ENCODE results near the gene SEMA4C.
A peak's percentile ranks its signal among the peaks of the same experiment; 100 is the strongest.

The SEMA4C gene

DNA sequence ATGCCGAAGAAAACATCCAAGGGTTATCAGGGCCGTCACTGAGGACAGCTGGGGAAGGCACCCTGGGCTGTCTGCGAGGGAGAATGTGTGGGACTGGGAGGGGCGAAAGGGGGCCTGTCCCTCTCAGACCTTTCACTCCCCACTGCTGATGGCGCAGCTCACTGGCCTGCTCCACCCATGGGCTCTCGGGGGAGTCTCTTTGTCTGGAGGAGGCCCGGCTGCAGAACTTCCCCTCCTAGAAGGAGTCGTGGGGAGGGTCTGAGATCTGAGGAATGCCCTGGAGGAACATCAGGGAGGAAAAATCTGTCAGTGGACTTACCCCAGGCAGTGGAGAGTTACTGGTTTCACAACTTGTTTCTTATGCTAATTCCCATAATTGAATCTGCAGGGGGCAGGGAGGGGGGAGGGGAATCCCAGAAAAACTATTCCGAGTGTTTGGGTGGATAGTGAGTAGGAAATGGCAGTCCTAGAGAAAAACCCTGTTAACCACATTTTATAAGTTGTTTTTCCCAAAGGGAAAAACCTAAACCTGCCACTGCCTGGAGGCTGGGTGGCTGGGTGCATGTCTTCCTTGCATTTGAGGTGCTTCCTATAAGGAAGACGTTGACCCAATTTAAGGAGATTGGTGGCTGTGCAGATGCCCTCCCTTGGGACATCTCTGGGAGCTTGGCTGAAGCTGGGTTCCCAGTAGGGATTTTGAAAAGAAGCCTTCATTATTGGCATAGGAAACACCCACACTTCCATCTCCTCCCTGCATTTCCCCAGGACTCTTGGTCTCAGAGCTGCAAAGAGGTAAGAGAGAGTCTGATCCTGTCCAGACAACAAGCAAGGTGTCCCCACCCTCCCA, 11.7 kb upstream of the SEMA4C start:
- DNase-seq: no peak

GRCh38 chr2:96880891-96881273, 11.0 kb upstream of the SEMA4C start:
- no peak for DNase-seq

DNA sequence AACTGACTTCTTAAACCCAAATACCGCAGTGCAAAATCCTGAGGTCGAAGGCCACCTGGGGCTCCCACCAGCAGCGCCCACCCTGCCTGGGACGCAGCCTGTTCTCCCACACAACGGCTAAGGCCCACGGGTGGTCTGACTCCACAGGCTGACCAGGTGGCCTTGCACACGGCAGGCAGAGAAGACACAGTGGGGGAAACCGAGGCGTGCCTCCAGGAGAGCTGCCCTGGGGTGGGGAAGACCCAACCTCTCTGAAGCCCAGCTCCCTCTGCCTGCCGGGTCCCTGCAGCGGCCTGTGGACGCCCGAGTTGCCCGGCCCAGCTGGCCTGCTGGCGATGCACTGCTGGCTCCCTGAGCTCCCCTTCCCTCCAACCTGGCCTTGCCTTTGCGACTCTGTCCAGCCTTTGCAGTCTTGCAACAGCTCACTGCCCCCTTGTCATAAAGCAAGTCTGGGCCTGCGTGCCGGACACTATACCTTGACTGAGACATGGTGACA, 9.7 kb upstream of the SEMA4C start:
- DNase-seq: no peak

DNA sequence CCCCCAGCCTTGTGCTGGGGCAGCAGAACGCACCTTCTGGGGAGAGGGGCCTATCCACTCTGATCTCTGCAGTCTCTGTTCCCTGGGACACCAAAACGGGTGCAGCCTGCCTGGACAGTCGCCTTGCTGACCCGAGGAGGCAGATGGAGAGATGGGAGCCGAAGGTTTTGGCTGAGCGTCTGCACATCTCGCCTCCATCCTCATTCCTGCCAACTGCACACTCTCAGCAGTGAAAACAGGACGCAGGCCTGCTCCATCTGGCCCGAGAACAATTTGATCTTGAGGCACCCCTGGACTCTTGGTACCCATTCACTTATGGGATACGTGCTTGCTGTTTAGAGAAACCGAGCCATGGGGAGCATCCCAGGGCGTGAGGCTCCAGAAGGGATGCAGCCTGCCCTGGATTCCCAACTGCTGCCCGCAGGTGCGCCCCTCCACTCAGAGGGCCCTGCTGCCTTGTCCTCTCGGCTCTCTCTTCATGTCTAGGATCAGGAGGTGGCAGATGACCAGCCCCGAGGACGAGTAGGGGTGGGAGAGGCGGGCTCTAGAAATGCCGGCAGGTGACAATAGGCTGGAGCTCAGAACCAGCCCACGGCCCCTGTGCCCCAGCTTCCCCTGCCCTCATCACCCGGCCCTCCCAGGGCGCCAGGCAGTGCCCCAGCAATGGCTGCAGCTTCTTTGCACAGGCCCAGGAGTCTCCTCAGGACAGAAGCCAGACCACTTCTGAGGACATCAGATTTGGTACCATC, 9.1 kb upstream of the SEMA4C start:
- DNase-seq: no peak

DNA sequence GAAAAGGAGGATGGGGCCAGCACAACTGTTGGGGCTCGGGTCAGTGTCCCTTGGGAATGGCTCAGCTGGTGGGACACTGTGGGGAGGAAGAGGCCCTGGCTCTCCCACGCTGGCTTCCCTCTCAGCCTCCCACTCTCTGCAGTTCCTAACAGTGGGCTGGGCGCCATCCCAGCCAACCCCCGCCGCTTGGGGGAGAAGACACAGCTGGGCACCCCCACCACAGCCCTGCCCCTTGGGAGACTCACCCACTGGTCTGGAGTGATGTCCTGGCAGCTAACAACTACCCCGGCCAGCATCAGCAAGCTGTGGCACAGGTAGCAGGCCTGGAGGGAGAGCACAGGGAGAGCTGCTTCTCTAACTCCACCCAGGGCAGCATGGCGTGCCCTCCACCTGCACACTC, 8.3 kb upstream of the SEMA4C start:
- DNase-seq: no peak

DNA sequence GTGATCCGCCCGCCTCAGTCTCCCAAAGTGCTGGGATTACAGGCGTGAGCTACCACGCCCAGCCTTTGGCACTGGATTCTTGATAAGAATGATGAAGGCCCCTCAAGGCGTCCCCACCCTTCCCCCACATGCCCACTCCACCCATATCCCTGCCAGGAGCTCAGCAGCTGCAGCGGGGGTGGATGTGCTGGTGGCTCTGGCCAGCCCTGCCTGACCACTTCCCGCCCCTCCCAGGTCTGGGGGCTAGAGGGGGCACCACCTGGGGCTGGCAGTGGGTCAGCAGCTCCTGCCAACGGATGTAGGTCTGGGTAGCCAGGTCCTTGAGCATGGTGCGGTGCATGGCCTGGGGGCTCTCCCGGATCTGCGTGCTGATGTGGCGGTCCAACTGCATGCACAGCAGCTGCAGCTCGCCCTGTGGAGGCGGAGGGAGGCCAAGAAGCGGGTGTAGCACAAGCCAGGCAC, 7.8 kb upstream of the SEMA4C start:
- no peak for DNase-seq

DNA sequence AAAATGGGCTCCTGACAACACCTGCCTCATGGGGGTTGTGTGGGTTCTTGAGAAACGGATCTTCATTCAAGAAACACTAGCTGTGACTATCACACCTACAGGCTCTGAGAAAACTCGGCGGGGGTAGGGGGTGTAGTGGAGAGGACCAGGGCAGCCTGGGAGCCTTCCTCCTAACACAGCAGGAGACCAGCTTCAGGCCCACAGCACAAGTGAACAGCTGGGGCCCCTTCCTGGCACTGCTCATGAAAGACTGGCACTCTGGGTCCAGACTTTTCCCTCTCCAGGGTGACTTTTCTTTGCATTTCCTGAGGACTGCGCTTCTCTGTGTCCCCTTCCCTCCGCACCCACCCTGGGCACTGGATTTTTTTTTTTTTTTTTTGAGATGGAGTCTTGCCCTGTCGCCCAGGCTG, 7.2 kb upstream of the SEMA4C start:
- no peak for DNase-seq

- no peak for DNase-seq
Measured at GRCh38 chr2:96876269-96877041, 6.6 kb upstream of the SEMA4C start.

- no peak for DNase-seq
Measured at GRCh38 chr2:96875498-96876268, 5.8 kb upstream of the SEMA4C start.

DNA sequence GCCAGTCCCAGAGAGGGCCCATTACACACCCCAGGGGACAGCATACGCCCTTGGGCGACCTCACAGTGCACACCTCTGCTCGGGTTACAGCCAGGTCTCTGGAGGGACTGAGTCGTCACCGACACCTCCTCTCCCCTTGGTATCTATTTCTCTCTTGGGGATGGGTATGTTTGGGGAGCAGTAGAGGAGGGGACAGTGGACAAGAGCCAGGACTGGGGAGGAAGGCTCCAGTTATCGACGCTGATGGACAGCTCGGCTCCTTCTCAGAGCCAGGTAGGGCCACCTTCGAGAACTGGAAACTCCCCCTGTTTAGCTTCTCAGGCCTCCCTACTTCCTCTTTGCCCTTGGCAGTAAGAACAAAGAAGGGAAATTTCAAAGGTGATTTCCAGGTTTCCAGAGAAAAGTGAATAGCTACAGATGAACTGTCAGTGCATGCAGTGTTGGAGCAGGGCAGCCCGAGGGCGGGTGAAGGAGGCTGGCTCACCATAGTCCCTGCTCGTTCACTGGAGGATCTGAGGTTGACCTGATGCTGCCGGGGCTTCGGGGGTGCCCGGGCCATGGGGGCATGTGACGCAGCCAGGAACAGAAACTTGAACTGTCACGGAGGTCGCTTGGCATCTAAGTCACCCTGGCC, 4.4 kb upstream of the SEMA4C start:
- no peak for DNase-seq

GRCh38 chr2:96873651-96874096, 3.8 kb upstream of the SEMA4C start:
- DNase-seq: no peak

GRCh38 chr2:96872591-96873349, 2.9 kb upstream of the SEMA4C start:
- DNase-seq: no peak

GRCh38 chr2:96870626-96871255, 861 bp upstream of the SEMA4C start:
- DNase-seq: peak; percentile 36

GRCh38 chr2:96869281-96869821, 529 bp downstream of the SEMA4C start:
- no peak for DNase-seq

GRCh38 chr2:96868555-96869280, 1.2 kb downstream of the SEMA4C start:
- DNase-seq: peak; percentile 51

DNA sequence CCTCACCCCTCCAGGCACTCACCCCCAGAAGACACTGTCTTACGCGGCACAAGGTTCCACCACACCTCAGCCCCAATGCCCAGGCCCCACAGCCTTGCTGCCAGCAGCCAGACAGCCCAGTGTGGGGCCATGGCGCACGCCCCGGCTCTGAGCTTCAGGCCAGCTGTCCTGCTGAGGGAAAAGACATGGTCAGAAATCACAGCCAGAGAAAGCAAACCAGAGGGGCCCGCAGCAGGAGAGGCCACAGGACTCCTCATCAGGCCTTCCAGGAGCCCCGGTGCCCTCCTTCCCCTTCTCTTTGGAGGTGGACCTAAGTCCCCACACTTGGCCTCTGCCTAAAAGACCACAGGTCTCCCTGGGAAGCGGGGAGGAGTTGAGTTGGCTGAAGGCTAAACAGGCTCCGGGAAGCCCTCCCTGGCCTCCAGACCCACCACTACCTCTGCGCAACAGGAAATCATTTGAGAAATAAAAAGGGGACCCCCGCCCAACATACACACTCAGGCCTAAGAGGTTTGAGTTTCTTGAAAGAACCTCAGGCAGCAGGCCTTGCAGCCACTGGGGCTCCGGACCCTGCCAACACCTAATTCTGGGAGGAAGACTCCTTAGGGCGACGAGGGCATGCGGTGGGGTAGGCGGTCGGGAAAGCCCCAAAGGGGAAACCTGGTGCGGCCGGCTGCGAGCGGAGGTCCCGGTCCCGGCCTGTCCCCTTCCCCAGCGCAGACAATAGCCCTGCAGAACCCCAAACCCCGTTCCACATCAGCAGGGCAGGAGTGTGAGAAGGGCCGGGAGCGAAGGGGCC, 1.9 kb downstream of the SEMA4C start:
- no peak for DNase-seq

- DNase-seq: no peak
Measured at GRCh38 chr2:96866986-96867755, 2.7 kb downstream of the SEMA4C start.

- no peak for DNase-seq
Measured at GRCh38 chr2:96866586-96866985, 3.3 kb downstream of the SEMA4C start.
